Trophoblast cell (in vitro differentiated cells and primary cell): ENCODE results near the gene NXPE3.

Source experiments
- DNase-seq, 2 donors: peaks; one replicate each; pipeline ENCODE4 v3.0.0-alpha.2; 2016
- H2AFZ ChIP-seq: 2 replicates; pipeline ENCODE4 v1.6.1; 2013; ENCODE audit warnings: low read length, moderate library complexity, mild to moderate bottlenecking; ENCODE audit not compliant: insufficient read depth, poor library complexity
- H2AK5ac ChIP-seq: 2 replicates; pipeline ENCODE4 v1.6.1; 2013; ENCODE audit warnings: mild to moderate bottlenecking, low read length
- H2BK120ac ChIP-seq: 2 replicates; pipeline ENCODE4 v1.6.1; 2013; ENCODE audit warnings: low read length, mild to moderate bottlenecking, moderate library complexity; ENCODE audit not compliant: insufficient read depth, poor library complexity
- H2BK12ac ChIP-seq: 2 replicates; pipeline ENCODE4 v1.6.1; 2013; ENCODE audit warnings: mild to moderate bottlenecking, low read length, moderate library complexity
- H2BK5ac ChIP-seq: 2 replicates; pipeline ENCODE4 v1.6.1; 2013; ENCODE audit warnings: low read length, low read depth, moderate library complexity, mild to moderate bottlenecking; ENCODE audit not compliant: poor library complexity
- H3K14ac ChIP-seq: 2 replicates; pipeline ENCODE4 v1.6.1; 2013; ENCODE audit warnings: mild to moderate bottlenecking, low read length
- H3K18ac ChIP-seq: 2 replicates; pipeline ENCODE4 v1.6.1; 2013; ENCODE audit warnings: mild to moderate bottlenecking, low read length
- H3K23ac ChIP-seq: 2 replicates; pipeline ENCODE4 v1.6.1; 2013; ENCODE audit warnings: low read length
- H3K27ac ChIP-seq: 2 replicates; pipeline ENCODE4 v1.5.1; 2013; ENCODE audit warnings: low read depth, mild to moderate bottlenecking, inconsistent platforms, low read length, moderate library complexity
- H3K27me3 ChIP-seq: 2 replicates; pipeline ENCODE4 v1.6.1; 2013; ENCODE audit warnings: inconsistent platforms, mild to moderate bottlenecking, low read length, moderate library complexity; ENCODE audit not compliant: insufficient read depth
- H3K36me3 ChIP-seq, 2 experiments: 1 replicate in 1 of 2; 2 replicates in 1 of 2; pipeline ENCODE4 v1.6.1; 2013; ENCODE audit warnings: low read length in 2 of 2, mild to moderate bottlenecking in 2 of 2, moderate library complexity in 1 of 2; ENCODE audit not compliant: insufficient read depth in 2 of 2, control insufficient read depth in 1 of 2
- H3K4ac ChIP-seq: 2 replicates; pipeline ENCODE4 v1.6.1; 2013; ENCODE audit warnings: low read depth, mild to moderate bottlenecking, low read length, moderate library complexity
- H3K4me1 ChIP-seq, 2 experiments: 1 replicate in 1 of 2; 2 replicates in 1 of 2; pipeline ENCODE4 v1.6.1; 2013; ENCODE audit warnings: low read length in 2 of 2, mild to moderate bottlenecking in 2 of 2, moderate library complexity in 1 of 2; ENCODE audit not compliant: insufficient read depth in 2 of 2, control insufficient read depth in 1 of 2
- H3K4me2 ChIP-seq: 2 replicates; pipeline ENCODE4 v1.6.1; 2013; ENCODE audit warnings: inconsistent platforms, mild to moderate bottlenecking, low read length, moderate library complexity
- H3K4me3 ChIP-seq: 2 replicates; pipeline ENCODE4 v1.5.1; 2013; ENCODE audit warnings: mild to moderate bottlenecking, low read depth, low read length, inconsistent platforms
- H3K79me1 ChIP-seq: one replicate; pipeline ENCODE4 v1.6.1; 2013; ENCODE audit warnings: low read length
- H3K79me2 ChIP-seq: 2 replicates; pipeline ENCODE4 v1.6.1; 2013; ENCODE audit warnings: low read length, mild to moderate bottlenecking; ENCODE audit not compliant: control insufficient read depth, insufficient read depth, poor library complexity
- H3K9ac ChIP-seq: 2 replicates; pipeline ENCODE4 v1.6.1; 2013; ENCODE audit warnings: mild to moderate bottlenecking, low read length
- H3K9me3 ChIP-seq: 2 replicates; pipeline ENCODE4 v1.6.1; 2013; ENCODE audit warnings: low read depth, mild to moderate bottlenecking, control low read depth, inconsistent platforms, low read length; ENCODE audit not compliant: insufficient read depth
- H4K12ac ChIP-seq: 2 replicates; pipeline ENCODE4 v1.6.1; 2013; ENCODE audit warnings: low read depth, mild to moderate bottlenecking, low read length, moderate library complexity
- H4K8ac ChIP-seq: 2 replicates; pipeline ENCODE4 v1.6.1; 2013; ENCODE audit warnings: low read depth, mild to moderate bottlenecking, low read length, moderate library complexity
- H4K91ac ChIP-seq: one replicate; pipeline ENCODE4 v1.6.1; 2013; ENCODE audit warnings: low read depth, mild to moderate bottlenecking, low read length, moderate library complexity
- WGBS: extraction: QIAGEN DNeasy Blood & Tissue Kit; methylation state at CpG from one replicate; pipeline ENCODE4 v1.1.7; 2013; ENCODE audit warnings: missing lambda C conversion rate; ENCODE audit not compliant: insufficient read length, insufficient coverage; ENCODE audit errors: extremely low coverage; 5-methylcytosine and 5-hydroxymethylcytosine counted together

NXPE3 gene

GRCh38 chr3:101849714-101850245 lies 70.8 kb downstream of the NXPE3 start:
- Histone ChIP-seq H2BK12ac (no peak overlapping the region), H3K36me3 (peaks cover 7 to 14% of the 10 kb centered on the region in 2 experiments), H3K79me1 (peaks cover 15% of the 10 kb centered on the region), H3K79me2 (peaks cover 10% of the 10 kb centered on the region), H3K4me2 (peak overlapping the region; percentile 96), H4K8ac (peak overlapping the region; percentile 57), H3K18ac (peak overlapping the region; percentile 43), H2BK120ac (peak overlapping the region; percentile 86), H3K4me3 (peak overlapping the region; percentile 98), H4K91ac (peak overlapping the region; percentile 50), H3K4ac (peak overlapping the region; percentile 50), H2AFZ (peak overlapping the region; percentile 42), H3K23ac (no peak overlapping the region), H2BK5ac (peak overlapping the region; percentile 45), H3K27me3 (no peaks in the 10 kb centered on the region), H3K4me1 (peaks cover 0 to 2% of the 10 kb centered on the region in 2 experiments), H3K27ac (peak overlapping the region; percentile 91), H3K9ac (peak overlapping the region; percentile 94), H4K12ac (peak overlapping the region; percentile 19), H3K14ac (peak overlapping the region; percentile 62), H3K9me3 (peaks cover 2% of the 10 kb centered on the region), H2AK5ac (no peak overlapping the region)
- DNase-seq, result peak in 1 of 2 donors; percentile 55
- no CpG with 5 or more reads among the region's 67 CpGs for WGBS

GRCh38 chr3:101850246-101851051 lies 71.4 kb downstream of the NXPE3 start:
- no peak overlapping the region for H3K14ac ChIP-seq
- H4K91ac ChIP-seq, result no peak overlapping the region
- no peak overlapping the region for H4K8ac ChIP-seq
- peak overlapping the region; percentile 98 for H3K4me3 ChIP-seq
- H3K4me2 ChIP-seq, result peak overlapping the region; percentile 96
- H2BK5ac ChIP-seq, result peak overlapping the region; percentile 38
- peaks cover 15% of the 10 kb centered on the region for H3K79me1 ChIP-seq
- peak overlapping the region; percentile 87 for H3K4ac ChIP-seq
- H3K27me3 ChIP-seq, result no peaks in the 10 kb centered on the region
- peaks cover 10% of the 10 kb centered on the region for H3K79me2 ChIP-seq
- H3K27ac ChIP-seq, result peak overlapping the region; percentile 91
- no peak overlapping the region for H4K12ac ChIP-seq
- peak in 1 of 2 donors; percentile 73 for DNase-seq
- no CpG with 5 or more reads among the region's 19 CpGs for WGBS
- peak overlapping the region; percentile 14 for H3K9ac ChIP-seq
- no peak overlapping the region for H3K23ac ChIP-seq
- no peak overlapping the region for H2AFZ ChIP-seq
- no peak overlapping the region for H2AK5ac ChIP-seq
- H3K18ac ChIP-seq, result no peak overlapping the region
- peaks cover 10 to 20% of the 10 kb centered on the region in 2 experiments for H3K36me3 ChIP-seq
- no peak overlapping the region for H2BK12ac ChIP-seq
- peaks cover 2% of the 10 kb centered on the region for H3K9me3 ChIP-seq
- no peak overlapping the region for H2BK120ac ChIP-seq
- peaks cover 0 to 2% of the 10 kb centered on the region in 2 experiments for H3K4me1 ChIP-seq

GRCh38 chr3:101851072-101851770 lies 72.2 kb downstream of the NXPE3 start:
- Histone ChIP-seq H4K91ac (no peak overlapping the region), H3K4me2 (peak overlapping the region; percentile 96), H3K79me2 (peaks cover 10% of the 10 kb centered on the region), H2BK12ac (no peak overlapping the region), H2AFZ (no peak overlapping the region), H3K79me1 (peaks cover 15% of the 10 kb centered on the region), H3K27me3 (no peaks in the 10 kb centered on the region), H3K4ac (no peak overlapping the region), H4K12ac (no peak overlapping the region), H3K9me3 (peaks cover 2% of the 10 kb centered on the region), H2BK5ac (no peak overlapping the region), H3K36me3 (peaks cover 14 to 25% of the 10 kb centered on the region in 2 experiments), H2BK120ac (no peak overlapping the region), H4K8ac (no peak overlapping the region), H3K27ac (no peak overlapping the region), H3K4me1 (peaks cover 0 to 2% of the 10 kb centered on the region in 2 experiments), H3K4me3 (no peak overlapping the region), H3K23ac (no peak overlapping the region), H3K14ac (no peak overlapping the region), H3K18ac (no peak overlapping the region), H3K9ac (no peak overlapping the region), H2AK5ac (no peak overlapping the region)
- DNase-seq, result peak in 1 of 2 donors; percentile 30
- no CpG with 5 or more reads among the region's 5 CpGs for WGBS

GRCh38 chr3:101851850-101852714 lies 73.1 kb downstream of the NXPE3 start:
- peak overlapping the region; percentile 31 for H3K4ac ChIP-seq
- H3K4me3 ChIP-seq, result no peak overlapping the region
- H2BK12ac ChIP-seq, result no peak overlapping the region
- H3K79me1 ChIP-seq, result peaks cover 15% of the 10 kb centered on the region
- no peak overlapping the region for H4K91ac ChIP-seq
- H3K4me1 ChIP-seq, result peaks cover 0 to 2% of the 10 kb centered on the region in 2 experiments
- no peaks in the 10 kb centered on the region for H3K27me3 ChIP-seq
- H2BK120ac ChIP-seq, result no peak overlapping the region
- peak in 1 of 2 donors; percentile 31 for DNase-seq
- H4K12ac ChIP-seq, result no peak overlapping the region
- no peak overlapping the region for H3K18ac ChIP-seq
- H3K23ac ChIP-seq, result no peak overlapping the region
- H3K9ac ChIP-seq, result no peak overlapping the region
- no peak overlapping the region for H4K8ac ChIP-seq
- no CpG with 5 or more reads among the region's 6 CpGs for WGBS
- no peak overlapping the region for H3K14ac ChIP-seq
- no peak overlapping the region for H3K27ac ChIP-seq
- H3K4me2 ChIP-seq, result no peak overlapping the region
- H3K79me2 ChIP-seq, result peaks cover 10% of the 10 kb centered on the region
- peaks cover 16 to 28% of the 10 kb centered on the region in 2 experiments for H3K36me3 ChIP-seq
- no peak overlapping the region for H2BK5ac ChIP-seq
- no peak overlapping the region for H2AFZ ChIP-seq
- H2AK5ac ChIP-seq, result no peak overlapping the region
- peaks cover 2% of the 10 kb centered on the region for H3K9me3 ChIP-seq
